ENCODE measurements around the gene SDHC.
A peak's percentile ranks its signal among the peaks of the same experiment; 100 is the strongest.
"Not testable (repeated sequence)": the region's sequence is repeated elsewhere in the genome, so short reads cannot be mapped to it uniquely, and the experiment has no call there.

Gene SDHC

DNA sequence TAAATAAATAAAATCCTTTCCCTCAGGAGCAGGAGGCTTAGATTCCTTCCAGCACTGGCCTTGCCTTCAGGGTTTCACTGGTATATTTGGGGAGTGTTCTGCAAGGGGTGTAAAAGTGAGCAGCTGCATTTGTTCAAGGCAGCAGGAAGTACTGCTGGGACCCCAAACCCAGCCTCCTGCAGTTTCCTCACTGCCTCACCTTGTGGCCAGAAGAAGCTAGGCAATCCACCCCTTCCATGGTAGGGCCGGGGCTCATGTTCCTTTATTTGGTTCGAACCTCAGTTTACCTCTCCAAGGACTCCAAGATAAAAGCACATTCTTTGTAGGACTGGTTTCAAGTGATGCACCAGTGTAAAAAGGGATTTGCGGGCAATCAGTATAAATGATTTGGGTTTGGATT, 74.5 kb downstream of the SDHC start:
- no peak for DNase-seq

- not testable (repeated sequence) for DNase-seq
These were observed 75.0 kb downstream of the SDHC start for GRCh38 chr1:161389158-161389557.

DNA sequence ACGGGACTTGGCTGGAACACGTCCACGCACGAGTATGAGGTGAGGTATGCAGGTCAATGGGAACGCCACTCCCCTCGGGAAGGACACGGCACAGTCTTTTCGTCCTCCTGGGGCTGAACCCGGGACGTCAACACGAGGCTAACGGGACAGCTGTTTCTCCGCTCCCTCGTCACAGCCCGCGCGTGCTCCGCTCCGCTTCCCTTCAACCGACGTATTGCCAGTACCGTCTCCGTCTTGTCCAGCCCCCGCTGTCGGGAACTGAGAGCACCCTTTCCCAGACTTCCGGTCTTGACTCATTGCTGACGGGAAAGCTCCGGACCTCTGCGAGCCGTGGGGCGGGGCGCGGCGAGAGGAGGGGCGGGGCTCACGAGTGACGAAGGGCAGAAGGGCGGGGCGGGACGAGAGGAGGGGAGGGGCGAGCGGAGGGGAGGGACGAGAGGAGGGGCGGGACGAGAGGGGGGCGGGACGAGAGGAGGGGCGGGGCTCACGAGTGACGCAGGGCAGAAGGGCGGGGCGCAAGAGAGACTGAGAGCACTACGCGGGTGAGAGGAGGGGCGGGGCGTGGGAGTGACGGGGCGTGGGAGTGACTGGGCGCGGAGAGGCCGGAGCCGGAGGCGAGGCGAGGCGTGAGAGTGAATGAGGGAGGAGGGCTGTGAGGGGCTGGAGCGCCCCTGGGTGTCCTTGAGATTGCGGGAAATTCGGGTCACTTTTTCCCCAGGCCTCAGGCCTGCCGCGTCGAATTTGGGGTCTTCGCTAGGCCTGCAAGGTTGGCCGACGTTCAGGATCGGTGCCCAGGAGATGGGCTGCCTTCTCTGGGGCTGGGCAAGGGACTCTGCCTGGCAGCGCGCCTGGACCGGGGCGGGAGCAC, 75.7 kb downstream of the SDHC start:
- peak; percentile 97 for DNase-seq

DNA sequence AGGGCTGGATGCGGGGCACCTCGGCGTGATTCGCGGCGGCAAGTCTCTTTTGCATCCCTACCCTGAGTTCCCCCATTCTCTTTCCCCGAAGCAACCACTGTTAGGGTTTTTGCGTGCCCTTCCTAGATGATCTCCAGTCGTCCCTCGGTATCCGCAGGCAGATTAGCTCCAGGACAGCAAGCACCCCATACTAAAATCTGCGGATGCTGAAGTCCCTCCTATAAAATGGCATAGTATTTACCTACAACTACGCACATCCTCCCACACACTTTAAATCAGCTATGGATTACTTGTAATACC, 76.3 kb downstream of the SDHC start:
- no peak for DNase-seq

- not testable (repeated sequence) for DNase-seq
These were observed 77.0 kb downstream of the SDHC start for GRCh38 chr1:161391136-161391535.

- no peak for DNase-seq
These were observed 77.4 kb downstream of the SDHC start for GRCh38 chr1:161391611-161392010.

GRCh38 chr1:161393151-161393550, 79.0 kb downstream of the SDHC start:
- DNase-seq: no peak

DNA sequence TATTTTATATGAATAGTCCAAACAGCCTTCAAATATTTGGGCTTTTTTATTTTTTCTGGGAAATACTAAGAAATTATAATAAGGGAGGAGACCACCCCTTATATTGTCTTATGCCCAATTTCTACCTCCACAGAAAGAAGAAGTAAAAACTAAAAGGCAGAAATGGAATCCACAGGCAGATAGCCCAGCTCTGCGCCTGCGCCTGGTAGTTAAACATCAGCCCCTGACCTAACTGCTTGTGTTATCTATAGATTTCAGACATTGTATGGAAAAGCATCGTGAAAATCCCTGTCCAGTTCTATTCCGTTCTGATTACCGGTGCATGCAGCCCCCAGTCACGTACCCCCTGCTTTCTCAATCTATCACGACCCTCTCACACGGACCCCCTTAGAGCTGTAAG, 82.9 kb downstream of the SDHC start:
- not testable (repeated sequence) for DNase-seq

DNA sequence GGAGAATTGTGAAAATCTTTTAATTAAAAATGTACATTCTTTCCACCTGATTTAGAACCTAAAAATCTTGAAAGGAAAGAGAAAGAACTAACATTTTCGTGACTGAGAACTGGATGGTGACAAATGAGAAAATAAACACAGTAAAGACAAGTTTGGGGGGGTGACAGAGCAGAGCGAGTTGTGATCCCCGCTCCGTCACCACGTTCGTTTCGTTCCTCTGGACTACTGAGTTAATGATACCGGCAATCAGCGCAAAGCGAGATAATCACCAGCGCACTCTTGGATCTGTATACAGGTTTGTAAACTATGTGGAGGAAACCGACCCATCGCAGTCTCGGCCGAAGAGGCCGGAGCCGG, 84.7 kb downstream of the SDHC start:
- DNase-seq: no peak

- peak; percentile 84 for DNase-seq
These were observed 85.2 kb downstream of the SDHC start for GRCh38 chr1:161399257-161399998.

GRCh38 chr1:161402446-161402845, 88.3 kb downstream of the SDHC start:
- no peak for DNase-seq

GRCh38 chr1:161404051-161404597, 89.9 kb downstream of the SDHC start:
- no peak for DNase-seq

DNA sequence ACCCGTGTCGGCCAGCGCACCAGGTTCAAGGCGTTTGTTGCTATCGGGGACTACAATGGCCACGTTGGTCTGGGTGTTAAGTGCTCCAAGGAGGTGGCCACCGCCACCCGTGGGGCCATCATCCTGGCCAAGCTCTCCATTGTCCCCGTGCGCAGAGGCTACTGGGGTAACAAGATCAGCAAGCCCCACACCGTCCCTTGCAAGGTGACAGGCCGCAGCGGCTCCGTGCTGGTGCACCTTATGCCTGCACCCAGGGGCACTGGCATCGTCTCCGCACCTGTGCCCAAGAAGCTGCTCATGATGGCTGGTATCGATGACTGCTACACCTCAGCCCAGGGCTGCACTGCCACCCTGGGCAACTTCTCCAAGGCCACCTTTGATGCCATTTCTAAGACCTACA, 92.4 kb downstream of the SDHC start:
- not testable (repeated sequence) for DNase-seq

DNA sequence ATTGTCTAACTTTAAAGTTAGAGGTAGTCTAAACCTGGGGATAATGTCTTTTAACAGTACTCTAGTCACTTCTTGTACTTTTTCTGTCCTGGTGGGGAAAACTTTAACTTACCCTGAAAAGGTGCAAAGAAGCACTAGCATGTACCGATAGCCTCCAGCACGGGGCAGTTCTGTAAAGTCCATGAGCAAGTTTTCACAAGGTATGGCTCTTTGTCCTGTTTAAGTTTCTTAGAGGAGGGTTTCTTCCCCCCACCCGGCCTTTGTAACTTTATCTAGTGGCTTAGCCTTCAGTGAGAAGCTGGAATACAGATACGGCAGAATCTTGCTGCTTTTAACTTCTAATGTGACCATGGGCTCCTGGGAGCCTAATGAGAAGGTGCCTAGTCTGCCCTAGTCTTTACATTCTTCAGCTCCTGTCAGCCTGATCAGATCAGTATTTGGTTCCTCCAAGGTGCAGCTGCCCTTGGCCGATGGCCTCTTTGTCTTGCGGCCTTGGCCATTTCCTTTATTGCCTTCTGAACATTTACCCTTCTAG, 93.3 kb downstream of the SDHC start:
- DNase-seq: no peak

GRCh38 chr1:161408429-161409052, 94.4 kb downstream of the SDHC start:
- DNase-seq: no peak

DNA sequence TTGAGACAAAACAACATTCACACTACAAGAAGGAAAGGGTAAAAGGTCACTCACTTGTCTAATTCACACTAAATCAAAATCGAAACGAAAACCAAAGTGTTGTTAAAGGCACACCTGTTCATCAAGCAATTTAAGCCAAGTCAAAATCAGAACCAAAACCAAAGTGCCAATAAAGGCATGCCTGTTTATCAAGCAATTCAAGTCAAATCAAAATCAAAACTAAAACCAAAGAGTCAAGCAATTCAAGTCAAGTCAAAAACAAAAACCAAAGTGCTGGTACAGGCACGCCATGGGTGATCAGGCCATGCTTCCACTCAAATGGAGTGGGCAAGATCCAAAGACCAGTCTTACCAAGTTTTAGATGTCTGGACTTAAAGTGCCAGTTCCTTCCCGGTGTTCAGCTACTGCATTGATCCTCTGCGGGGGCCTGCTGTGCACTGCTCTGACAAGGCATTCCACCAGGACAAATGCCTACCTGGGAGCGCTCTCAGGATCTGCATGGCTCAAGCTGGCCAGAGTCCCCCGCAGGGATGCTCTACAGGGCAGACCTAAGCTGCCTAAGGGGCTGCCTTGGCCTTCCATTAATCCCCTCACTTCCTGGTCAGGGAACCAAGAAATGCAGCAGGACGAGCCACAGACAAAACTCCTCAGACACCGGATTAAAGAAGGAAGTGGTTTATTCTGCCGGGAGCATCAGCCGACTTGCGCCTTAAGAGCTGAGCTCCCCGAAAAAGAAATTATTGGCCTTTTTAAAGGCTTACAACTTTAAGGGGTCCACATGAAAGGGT, 95.9 kb downstream of the SDHC start:
- not testable (repeated sequence) for DNase-seq

DNA sequence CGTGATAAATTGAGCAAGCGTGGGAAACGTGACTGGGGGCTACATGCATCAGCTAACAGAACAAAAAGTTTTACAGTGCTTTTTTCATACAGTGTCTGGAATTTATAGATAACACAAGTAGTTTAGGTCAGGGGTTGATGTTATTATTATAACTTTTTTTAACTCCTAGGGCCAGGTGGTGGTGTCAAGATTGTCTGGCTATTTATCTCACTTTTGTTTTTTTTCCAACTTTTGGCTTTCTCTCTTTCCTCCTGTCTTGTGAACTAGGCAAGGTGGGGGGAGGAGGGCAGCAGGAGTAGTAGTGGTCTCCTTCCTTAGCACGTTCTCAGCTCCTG, 96.4 kb downstream of the SDHC start:
- DNase-seq: not testable (repeated sequence)
